GM12864 (cell line): ENCODE measurements around the gene FAM53A.

Experiments
- DNase-seq: peaks from one replicate; pipeline ENCODE4 v3.0.0-alpha.2; 2011; ENCODE audit warnings: low read depth
- H3K4me3 ChIP-seq: 2 replicates; pipeline ENCODE4 v1.5.1; 2011; ENCODE audit warnings: mild to moderate bottlenecking, low read depth, low read length, control low read depth
- CTCF ChIP-seq: IDR thresholded peaks from 2 replicates; pipeline ENCODE4 v1.5.1; 2011; ENCODE audit warnings: low read depth, mild to moderate bottlenecking, moderate library complexity, low read length, control low read depth, inconsistent platforms; ENCODE audit errors: missing control alignments

FAM53A gene

GRCh38 chr4:1625600-1626138 lies 58.4 kb downstream of the FAM53A start:
- no peak overlapping the region for H3K4me3 ChIP-seq
- no peak for DNase-seq
- no peak for TF ChIP-seq CTCF

- TF ChIP-seq CTCF, result no peak
- DNase-seq, result no peak
- H3K4me3 ChIP-seq, result no peak overlapping the region
These were observed 59.6 kb downstream of the FAM53A start for GRCh38 chr4:1624519-1624910.

GRCh38 chr4:1623821-1624518 lies 60.1 kb downstream of the FAM53A start:
- DNase-seq, result no peak
- no peak for TF ChIP-seq CTCF

GRCh38 chr4:1623400-1623799 lies 60.7 kb downstream of the FAM53A start:
- no peak for DNase-seq
- H3K4me3 ChIP-seq, result no peak overlapping the region
- no peak for TF ChIP-seq CTCF

More at GRCh38 chr4:1623821-1624518, 60.1 kb downstream of the FAM53A start:
- H3K4me3 ChIP-seq, result no peak overlapping the region

GRCh38 chr4:1622956-1623355 lies 61.2 kb downstream of the FAM53A start:
- no peak for DNase-seq
- no peak for TF ChIP-seq CTCF
- H3K4me3 ChIP-seq, result no peak overlapping the region

- no peak for TF ChIP-seq CTCF
- DNase-seq, result no peak
- H3K4me3 ChIP-seq, result no peak overlapping the region
These were observed 61.9 kb downstream of the FAM53A start for GRCh38 chr4:1622238-1622637.

- no peak for TF ChIP-seq CTCF
- no peak overlapping the region for H3K4me3 ChIP-seq
- no peak for DNase-seq
These were observed 62.6 kb downstream of the FAM53A start for GRCh38 chr4:1621526-1621925.
